Neural progenitor cell (in vitro differentiated cells): ENCODE results near the gene DGKD. TPM values are rescaled to one million over a fixed set of nuclear protein-coding genes. Genes with fewer than 3 reads are reported as not detected.

Experiments
- DNase-seq: peaks from one replicate; pipeline ENCODE4 v3.0.0-alpha.2; 2016; ENCODE audit warnings: low spot score
- H2AFZ ChIP-seq: fragments of 200-600 bp; sonication (generic); replicated peaks from 2 replicates; pipeline ENCODE4 v1.6.1; 2016; ENCODE audit warnings: antibody characterized with exemption
- H3F3A ChIP-seq: fragments of 200-600 bp; sonication (generic); 2 replicates; pipeline ENCODE4 v1.6.1; 2016; ENCODE audit warnings: antibody characterized with exemption, low read depth
- H3K27ac ChIP-seq: fragments of 200-600 bp; sonication (generic); 2 replicates; pipeline ENCODE4 v1.5.1; 2016; ENCODE audit warnings: mild to moderate bottlenecking
- H3K27me3 ChIP-seq: fragments of 200-600 bp; sonication (generic); 2 replicates; pipeline ENCODE4 v1.6.1; 2016; ENCODE audit warnings: mild to moderate bottlenecking, moderate library complexity
- H3K36me3 ChIP-seq: fragments of 200-600 bp; sonication (generic); 2 replicates; pipeline ENCODE4 v1.5.1; 2016
- H3K4me1 ChIP-seq: fragments of 200-600 bp; sonication (generic); 2 replicates; pipeline ENCODE4 v1.6.1; 2016; ENCODE audit warnings: mixed run types
- H3K4me2 ChIP-seq: fragments of 200-600 bp; sonication (generic); 2 replicates; pipeline ENCODE4 v1.6.1; 2016
- H3K4me3 ChIP-seq: fragments of 200-600 bp; sonication (generic); 2 replicates; pipeline ENCODE4 v1.5.1; 2016
- H3K79me2 ChIP-seq: fragments of 200-600 bp; sonication (generic); 2 replicates; pipeline ENCODE4 v1.6.1; 2016; ENCODE audit warnings: low read depth
- H3K9ac ChIP-seq: fragments of 200-600 bp; sonication (generic); 2 replicates; pipeline ENCODE4 v1.6.1; 2016
- H3K9me3 ChIP-seq: fragments of 200-600 bp; sonication (generic); 2 replicates; pipeline ENCODE4 v1.5.1; 2016; ENCODE audit warnings: low read depth
- H4K20me1 ChIP-seq: fragments of 200-600 bp; sonication (generic); 2 replicates; pipeline ENCODE4 v1.6.1; 2016; ENCODE audit warnings: low read depth
- H3K27ac Mint-ChIP-seq: 3 replicates; pipeline ENCODE4 v1.8.0; 2021; ENCODE audit warnings: mixed read lengths
- H3K27me3 Mint-ChIP-seq: 2 replicates; pipeline ENCODE4 v1.8.0; 2022; ENCODE audit warnings: low read depth, mild to moderate bottlenecking, inconsistent platforms, moderate library complexity, mixed read lengths; ENCODE audit not compliant: insufficient read depth
- H3K36me3 Mint-ChIP-seq: 3 replicates; pipeline ENCODE4 v1.8.0; 2021; ENCODE audit warnings: mixed read lengths
- H3K4me1 Mint-ChIP-seq: 3 replicates; pipeline ENCODE4 v1.8.0; 2021; ENCODE audit warnings: mixed read lengths
- H3K4me3 Mint-ChIP-seq: 3 replicates; pipeline ENCODE4 v1.8.0; 2021; ENCODE audit warnings: mild to moderate bottlenecking, moderate library complexity, mixed read lengths
- H3K9me3 Mint-ChIP-seq: 3 replicates; pipeline ENCODE4 v1.8.0; 2020; ENCODE audit warnings: mixed read lengths
- CTCF ChIP-seq: fragments of 200-600 bp; sonication (generic); IDR thresholded peaks from 2 replicates; pipeline ENCODE4 v1.5.1; 2017; ENCODE audit warnings: antibody characterized with exemption, mild to moderate bottlenecking
- EZH2 ChIP-seq: fragments of 200-600 bp; sonication (generic); IDR thresholded peaks from 2 replicates; pipeline ENCODE4 v1.6.1; 2017; ENCODE audit warnings: antibody characterized with exemption, mild to moderate bottlenecking, moderate library complexity
- EZH2phosphoT487 ChIP-seq: fragments of 200-600 bp; sonication (generic); IDR thresholded peaks from 2 replicates; pipeline ENCODE4 v1.6.1; 2017; ENCODE audit warnings: antibody characterized with exemption
- total RNA-seq: library from RNA; depleted of rRNA; stranded (reverse); fragments of >200 nt; gene quantifications from 2 replicates; pipeline ENCODE4 v1.2.3, GENCODE V29; 2015; ENCODE audit warnings: low replicate concordance

DGKD gene
- total RNA-seq, 1 donor from 2014 or later, result 10.9 TPM

GRCh38 chr2:233336541-233336940, 17.8 kb upstream of the DGKD start:
- no peaks in the 10 kb centered on the region for H3K36me3 Mint-ChIP-seq
- H3K36me3 ChIP-seq, result no peaks in the 10 kb centered on the region

GRCh38 chr2:233338046-233338445, 16.2 kb upstream of the DGKD start:
- Histone ChIP-seq H3K9ac (no peak overlapping the region), H3K27me3 (peaks cover 80% of the 10 kb centered on the region), H3K27ac (no peak overlapping the region), H3K4me3 (no peak overlapping the region), H3F3A (no peaks in the 10 kb centered on the region), H4K20me1 (no peaks in the 10 kb centered on the region), H3K9me3 (no peaks in the 10 kb centered on the region), H3K36me3 (no peaks in the 10 kb centered on the region), H3K4me2 (no peak overlapping the region), H2AFZ (no peak overlapping the region), H3K79me2 (no peaks in the 10 kb centered on the region), H3K4me1 (no peaks in the 10 kb centered on the region)
- Mint-ChIP-seq H3K4me1 (peaks cover 3% of the 10 kb centered on the region), H3K27me3 (peaks cover 28% of the 10 kb centered on the region), H3K4me3 (no peak overlapping the region), H3K9me3 (peaks cover 6% of the 10 kb centered on the region), H3K27ac (peak overlapping the region; percentile 8), H3K36me3 (no peaks in the 10 kb centered on the region)
- TF ChIP-seq CTCF (no peak), EZH2phosphoT487 (no peak), EZH2 (no peak)
- no peak for DNase-seq

More at GRCh38 chr2:233336541-233336940, 17.8 kb upstream of the DGKD start:
- peaks cover 94% of the 10 kb centered on the region for H3K27me3 ChIP-seq
- H4K20me1 ChIP-seq, result no peaks in the 10 kb centered on the region
- H3K4me2 ChIP-seq, result no peak overlapping the region
- no peaks in the 10 kb centered on the region for H3K79me2 ChIP-seq
- Mint-ChIP-seq H3K9me3 (peaks cover 4% of the 10 kb centered on the region), H3K27me3 (peaks cover 25% of the 10 kb centered on the region), H3K27ac (no peak overlapping the region), H3K4me3 (no peak overlapping the region), H3K4me1 (peaks cover 8% of the 10 kb centered on the region)
- H2AFZ ChIP-seq, result no peak overlapping the region
- no peak overlapping the region for H3K27ac ChIP-seq
- TF ChIP-seq CTCF (no peak), EZH2phosphoT487 (no peak), EZH2 (no peak)
- H3K4me1 ChIP-seq, result no peaks in the 10 kb centered on the region
- H3F3A ChIP-seq, result no peaks in the 10 kb centered on the region
- H3K9me3 ChIP-seq, result no peaks in the 10 kb centered on the region
- no peak overlapping the region for H3K4me3 ChIP-seq
- no peak for DNase-seq
- no peak overlapping the region for H3K9ac ChIP-seq

- Mint-ChIP-seq H3K4me3 (no peak overlapping the region), H3K36me3 (no peaks in the 10 kb centered on the region), H3K9me3 (peaks cover 6% of the 10 kb centered on the region), H3K4me1 (peaks cover 3% of the 10 kb centered on the region), H3K27me3 (peaks cover 25% of the 10 kb centered on the region), H3K27ac (no peak overlapping the region)
- Histone ChIP-seq H3K9ac (no peak overlapping the region), H3K79me2 (no peaks in the 10 kb centered on the region), H3K27me3 (peaks cover 78% of the 10 kb centered on the region), H3K9me3 (no peaks in the 10 kb centered on the region), H3K4me2 (no peak overlapping the region), H3F3A (no peaks in the 10 kb centered on the region), H2AFZ (no peak overlapping the region), H3K4me1 (no peaks in the 10 kb centered on the region), H3K36me3 (no peaks in the 10 kb centered on the region), H3K4me3 (no peak overlapping the region), H3K27ac (no peak overlapping the region), H4K20me1 (no peaks in the 10 kb centered on the region)
- DNase-seq, result no peak
- no peak for TF ChIP-seq EZH2phosphoT487
- no peak for TF ChIP-seq CTCF
- TF ChIP-seq EZH2, result no peak
Observed at GRCh38 chr2:233338812-233339368, 15.4 kb upstream of the DGKD start.
